Immature natural killer cell (primary cell): ENCODE measurements around the gene ACYP2. TPM values are rescaled to one million over a fixed set of nuclear protein-coding genes. Genes with fewer than 3 reads are reported as not detected.
"Not testable (repeated sequence)": the region's sequence is repeated elsewhere in the genome, so short reads cannot be mapped to it uniquely, and the experiment has no call there.

ENCODE experiments used
- DNase-seq, 3 donors: peaks; one replicate each; pipeline ENCODE4 v3.0.0; 2022; ENCODE audit warnings: mixed read lengths in 1 of 3
- H3K27ac Mint-ChIP-seq, 6 donors: one replicate each; pipeline ENCODE4 v1.8.0; 2020; ENCODE audit warnings: mixed read lengths in 6 of 6, mild to moderate bottlenecking in 5 of 6, inconsistent platforms in 4 of 6, moderate library complexity in 3 of 6
- H3K27me3 Mint-ChIP-seq, 3 donors: one replicate each; pipeline ENCODE4 v1.8.0; 2020 to 2021; ENCODE audit warnings: low read depth in 3 of 3, mild to moderate bottlenecking in 3 of 3, mixed read lengths in 3 of 3, moderate library complexity in 3 of 3, inconsistent platforms in 1 of 3
- H3K36me3 Mint-ChIP-seq, 3 donors: one replicate each; pipeline ENCODE4 v1.8.0; 2020; ENCODE audit warnings: mixed read lengths in 3 of 3, inconsistent platforms in 2 of 3, mild to moderate bottlenecking in 2 of 3
- H3K4me1 Mint-ChIP-seq, 2 donors: one replicate each; pipeline ENCODE4 v1.8.0; 2020; ENCODE audit warnings: inconsistent platforms in 2 of 2, mild to moderate bottlenecking in 2 of 2, mixed read lengths in 2 of 2, moderate library complexity in 1 of 2
- H3K4me3 Mint-ChIP-seq, 5 donors: one replicate each; pipeline ENCODE4 v1.8.0; 2020; ENCODE audit warnings: mild to moderate bottlenecking in 5 of 5, mixed read lengths in 5 of 5, inconsistent platforms in 3 of 5, moderate library complexity in 3 of 5
- H3K9me3 Mint-ChIP-seq, 6 donors: one replicate each; pipeline ENCODE4 v1.8.0; 2020; ENCODE audit warnings: mild to moderate bottlenecking in 6 of 6, mixed read lengths in 6 of 6, inconsistent platforms in 4 of 6, moderate library complexity in 3 of 6
- polyA plus RNA-seq, 3 donors: library from polyadenylated mRNA; unstranded; fragments of 300-500 nt; fragmentation: Illumina TruSeq; gene quantifications; one replicate each; pipeline ENCODE4 v1.2.3, GENCODE V29; 2021

Gene ACYP2
- polyA plus RNA-seq, 3 donors from 2014 or later = 18.8 to 20.0 (median 19.6) TPM

DNA sequence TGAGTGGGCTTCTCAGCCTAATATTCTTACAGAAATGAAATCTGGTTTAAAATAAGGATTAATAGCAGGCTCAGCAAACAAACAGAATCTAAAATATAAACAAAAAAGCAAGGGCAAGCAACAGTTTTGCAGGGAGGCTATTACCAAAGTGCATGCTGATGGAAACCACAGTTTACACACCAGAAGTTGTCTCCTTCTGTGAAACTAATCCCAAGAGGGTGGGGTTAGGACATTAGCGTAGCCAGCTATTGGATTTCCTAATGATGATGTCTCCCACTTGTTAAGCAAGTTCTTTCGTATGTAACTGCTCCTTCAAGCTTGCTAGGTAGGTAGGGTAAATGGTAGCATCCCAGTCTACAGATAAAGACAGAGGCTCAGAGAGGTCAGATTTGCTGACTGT lies 205.6 kb downstream of the ACYP2 start:
- H3K4me1 Mint-ChIP-seq = no peaks in the 10 kb centered on the region
- DNase-seq = no peak
- peaks cover 0 to 3% (median 3%) of the 10 kb centered on the region in 3 donors for H3K27me3 Mint-ChIP-seq
- no peak overlapping the region for H3K4me3 Mint-ChIP-seq
- no peak overlapping the region for H3K27ac Mint-ChIP-seq
- no peaks in the 10 kb centered on the region for H3K36me3 Mint-ChIP-seq
- H3K9me3 Mint-ChIP-seq = peaks cover 0 to 7% (median 0%) of the 10 kb centered on the region in 6 donors

DNA sequence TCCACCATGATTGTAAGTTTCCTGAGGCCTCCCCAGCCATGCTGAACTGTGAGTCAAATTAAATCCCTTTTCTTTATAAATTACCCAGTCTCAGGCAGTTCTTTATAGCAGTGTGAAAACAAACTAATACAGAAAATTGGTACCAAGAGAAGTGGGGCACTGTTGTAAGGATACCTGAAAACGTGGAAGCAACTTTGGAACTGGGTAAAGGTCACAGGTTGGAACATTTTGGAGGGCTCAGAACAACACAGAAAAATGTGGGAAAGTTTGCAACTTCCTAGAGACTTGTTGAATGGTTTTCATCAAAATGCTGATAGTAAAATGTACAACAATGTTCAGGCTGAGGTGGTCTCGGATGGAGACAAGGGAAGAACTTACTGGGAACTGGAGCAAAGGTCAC lies 209.1 kb downstream of the ACYP2 start:
- not testable (repeated sequence) for H3K27ac Mint-ChIP-seq, DNase-seq, H3K4me1 Mint-ChIP-seq, H3K36me3 Mint-ChIP-seq, H3K9me3 Mint-ChIP-seq, H3K4me3 Mint-ChIP-seq, H3K27me3 Mint-ChIP-seq

DNA sequence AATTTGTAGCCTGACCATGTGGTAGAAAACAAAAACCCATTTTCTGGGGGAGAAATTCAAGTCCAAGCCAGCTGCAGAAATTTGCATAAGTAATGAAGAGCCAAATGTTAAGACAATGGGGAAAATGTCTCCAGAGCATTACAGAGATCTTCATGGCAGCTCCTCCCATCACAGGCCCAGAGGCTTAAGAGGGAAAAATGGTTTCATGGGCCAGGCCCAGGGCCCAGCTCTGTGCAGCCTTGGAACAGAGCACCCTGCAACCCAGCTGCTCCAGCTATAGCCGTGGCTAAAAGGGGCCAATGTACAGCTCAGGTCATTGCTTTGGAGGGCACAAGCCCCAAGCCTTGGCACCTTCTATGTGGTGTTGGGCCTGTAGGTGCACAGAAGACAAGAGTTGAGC lies 209.7 kb downstream of the ACYP2 start:
- Mint-ChIP-seq H3K27ac (no peak overlapping the region), H3K4me1 (peaks cover 4% of the 10 kb centered on the region in 2 donors), H3K27me3 (peaks cover 0 to 7% (median 5%) of the 10 kb centered on the region in 3 donors), H3K9me3 (peaks cover 0 to 7% (median 0%) of the 10 kb centered on the region in 6 donors), H3K36me3 (no peaks in the 10 kb centered on the region), H3K4me3 (no peak overlapping the region)
- no peak for DNase-seq

DNA sequence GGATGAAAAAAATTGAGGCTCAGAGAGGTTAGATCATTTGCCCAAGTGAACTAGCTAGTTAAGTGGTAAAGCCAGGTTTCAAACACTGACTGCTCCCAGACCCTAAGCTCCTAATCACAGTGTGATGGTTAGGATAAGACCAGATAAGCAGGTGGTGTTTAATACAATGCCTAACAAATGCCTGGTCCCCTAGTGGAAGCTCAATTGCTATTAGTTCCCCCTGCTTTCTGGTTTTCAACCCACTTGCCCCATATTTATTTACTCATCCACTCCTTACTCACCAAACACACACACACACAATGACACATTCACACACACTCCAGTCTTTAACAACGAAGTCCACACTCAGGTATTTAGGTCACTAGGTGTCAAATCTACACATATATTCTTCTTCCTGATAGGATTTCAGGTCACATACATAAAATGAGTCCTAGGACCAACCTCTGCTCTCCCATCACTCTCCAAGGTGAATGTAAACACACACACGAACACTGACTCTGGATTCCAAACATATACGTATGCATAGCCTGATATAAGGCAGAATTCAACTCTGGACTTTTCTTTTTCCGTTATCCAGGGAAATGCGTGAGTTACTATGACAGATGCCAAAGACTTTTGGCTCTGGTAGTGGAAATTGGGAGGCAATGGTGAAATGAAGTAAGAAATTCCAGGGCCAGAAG lies 214.2 kb downstream of the ACYP2 start:
- H3K9me3 Mint-ChIP-seq = peaks cover 0 to 4% (median 0%) of the 10 kb centered on the region in 6 donors
- H3K27me3 Mint-ChIP-seq = peaks cover 8 to 25% (median 9%) of the 10 kb centered on the region in 3 donors
- peak overlapping the region in 1 of 6 donors; percentile 9 for H3K27ac Mint-ChIP-seq
- no peaks in the 10 kb centered on the region for H3K36me3 Mint-ChIP-seq
- peak overlapping the region; percentile 82 to 88 (median 86) for H3K4me3 Mint-ChIP-seq
- DNase-seq = no peak
- peaks cover 15 to 18% of the 10 kb centered on the region in 2 donors for H3K4me1 Mint-ChIP-seq

DNA sequence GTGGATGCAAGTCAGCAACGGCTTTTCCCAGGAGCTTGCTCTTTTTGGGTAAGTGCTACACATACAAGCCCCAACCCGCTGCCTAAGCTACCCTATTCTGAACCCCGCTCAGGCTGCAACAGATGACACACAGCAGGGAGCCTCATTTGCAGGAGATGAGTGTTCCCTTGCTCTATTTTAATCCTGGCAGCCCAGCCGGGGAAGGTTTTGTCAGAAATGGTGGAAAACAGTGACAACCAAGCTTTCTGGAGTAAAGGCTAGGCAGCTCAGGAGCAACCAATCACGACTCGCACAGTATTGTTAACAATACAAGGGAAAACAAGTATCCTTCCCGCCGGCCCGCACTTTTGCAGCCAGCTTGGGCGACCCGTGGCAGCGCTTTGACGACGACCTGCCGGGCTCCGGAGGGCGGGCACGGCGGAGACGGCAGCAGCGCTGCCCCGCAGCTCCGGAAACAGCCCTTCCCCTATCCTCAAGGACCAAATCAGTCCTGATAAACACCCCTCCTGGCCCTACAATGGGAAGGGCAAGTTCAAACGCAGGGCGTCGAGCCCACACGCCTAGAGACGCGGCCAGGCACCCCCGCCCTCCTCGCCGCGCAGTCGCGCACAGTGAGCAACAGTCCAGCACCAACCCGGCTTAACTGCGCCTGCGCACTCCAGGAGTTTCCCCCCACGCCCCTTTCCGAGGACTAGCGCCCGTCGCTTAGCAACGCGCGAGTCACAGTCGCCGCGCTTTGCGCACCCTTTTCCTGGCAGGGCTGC lies 214.9 kb downstream of the ACYP2 start:
- Mint-ChIP-seq H3K27ac (peak overlapping the region in 4 of 6 donors; percentile 31 to 70 (median 50)), H3K4me3 (peak overlapping the region; percentile 82 to 88 (median 86)), H3K36me3 (no peaks in the 10 kb centered on the region), H3K4me1 (peaks cover 15 to 18% of the 10 kb centered on the region in 2 donors), H3K27me3 (peaks cover 8 to 25% (median 9%) of the 10 kb centered on the region in 3 donors), H3K9me3 (no peaks in the 10 kb centered on the region)
- DNase-seq = peak; percentile 78 to 86 (median 86)

DNA sequence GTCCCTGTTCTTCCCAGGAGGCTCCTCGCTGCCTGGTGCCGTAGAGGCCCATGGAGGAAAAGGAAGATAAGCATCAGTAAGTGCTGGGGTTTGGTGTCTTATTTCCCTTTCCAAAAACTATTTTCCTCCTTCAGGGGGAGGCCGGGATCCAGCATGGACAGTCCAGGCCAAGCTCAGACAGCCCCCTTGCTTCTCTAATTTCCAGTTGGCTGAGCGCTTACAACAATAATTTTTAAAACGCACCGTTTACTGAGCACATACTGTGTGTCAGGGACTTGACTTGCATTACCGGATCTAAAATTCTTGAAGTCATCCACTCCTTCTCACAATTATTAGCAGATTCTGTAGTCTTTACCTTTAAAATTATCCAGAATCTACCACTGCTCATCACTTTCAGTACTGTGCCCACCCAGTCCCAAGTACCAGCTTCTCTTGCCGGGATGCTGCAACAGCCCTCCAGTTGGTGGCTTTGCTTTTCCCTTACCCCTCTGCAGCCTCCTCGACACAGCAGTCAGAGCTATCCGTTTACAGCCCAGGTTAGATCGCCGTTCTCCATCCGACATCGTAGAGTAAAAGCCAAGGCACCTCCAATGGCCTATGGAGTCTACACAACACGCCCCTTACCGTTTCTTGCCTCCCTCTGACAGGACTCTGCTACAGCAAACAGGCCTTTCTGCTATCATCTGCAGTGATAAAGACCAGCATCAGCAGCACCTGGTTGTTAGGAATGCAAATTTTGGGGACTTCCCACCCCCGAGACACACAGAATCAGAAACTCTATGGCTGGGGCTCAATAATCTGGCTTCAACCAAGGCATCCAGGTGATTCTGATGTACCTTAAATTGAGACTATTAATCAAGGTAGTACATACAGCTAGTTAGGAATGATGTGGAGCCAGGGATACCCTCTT lies 215.8 kb downstream of the ACYP2 start:
- peaks cover 8 to 25% (median 9%) of the 10 kb centered on the region in 3 donors for H3K27me3 Mint-ChIP-seq
- H3K9me3 Mint-ChIP-seq = no peaks in the 10 kb centered on the region
- peak overlapping the region in 4 of 6 donors; percentile 41 to 70 (median 64) for H3K27ac Mint-ChIP-seq
- peak overlapping the region; percentile 82 to 88 (median 86) for H3K4me3 Mint-ChIP-seq
- H3K36me3 Mint-ChIP-seq = no peaks in the 10 kb centered on the region
- peaks cover 15 to 18% of the 10 kb centered on the region in 2 donors for H3K4me1 Mint-ChIP-seq
- no peak for DNase-seq

DNA sequence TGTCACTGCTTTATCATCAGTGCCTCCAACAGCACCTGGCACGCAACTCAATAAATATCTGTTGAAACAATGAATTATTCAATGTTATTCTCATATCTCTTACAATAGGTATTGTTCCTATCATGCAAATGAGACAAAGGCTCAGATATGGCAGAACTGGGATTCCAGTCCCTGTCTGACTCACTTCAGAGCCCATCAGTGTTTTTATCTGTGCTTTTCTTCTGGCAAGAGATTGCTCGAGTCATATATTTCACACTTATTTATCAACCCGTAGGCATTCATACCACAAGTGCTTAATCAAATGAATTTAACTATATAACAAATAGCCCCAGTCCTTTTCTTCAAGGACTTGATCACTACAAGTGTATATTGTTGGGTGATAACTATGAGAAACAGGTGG lies 217.0 kb downstream of the ACYP2 start:
- Mint-ChIP-seq H3K27ac (no peak overlapping the region), H3K9me3 (no peaks in the 10 kb centered on the region), H3K4me1 (peaks cover 15 to 18% of the 10 kb centered on the region in 2 donors), H3K36me3 (no peaks in the 10 kb centered on the region), H3K4me3 (peak overlapping the region in 3 of 5 donors; percentile 1 to 12 (median 7)), H3K27me3 (peaks cover 8 to 25% (median 9%) of the 10 kb centered on the region in 3 donors)
- no peak for DNase-seq

DNA sequence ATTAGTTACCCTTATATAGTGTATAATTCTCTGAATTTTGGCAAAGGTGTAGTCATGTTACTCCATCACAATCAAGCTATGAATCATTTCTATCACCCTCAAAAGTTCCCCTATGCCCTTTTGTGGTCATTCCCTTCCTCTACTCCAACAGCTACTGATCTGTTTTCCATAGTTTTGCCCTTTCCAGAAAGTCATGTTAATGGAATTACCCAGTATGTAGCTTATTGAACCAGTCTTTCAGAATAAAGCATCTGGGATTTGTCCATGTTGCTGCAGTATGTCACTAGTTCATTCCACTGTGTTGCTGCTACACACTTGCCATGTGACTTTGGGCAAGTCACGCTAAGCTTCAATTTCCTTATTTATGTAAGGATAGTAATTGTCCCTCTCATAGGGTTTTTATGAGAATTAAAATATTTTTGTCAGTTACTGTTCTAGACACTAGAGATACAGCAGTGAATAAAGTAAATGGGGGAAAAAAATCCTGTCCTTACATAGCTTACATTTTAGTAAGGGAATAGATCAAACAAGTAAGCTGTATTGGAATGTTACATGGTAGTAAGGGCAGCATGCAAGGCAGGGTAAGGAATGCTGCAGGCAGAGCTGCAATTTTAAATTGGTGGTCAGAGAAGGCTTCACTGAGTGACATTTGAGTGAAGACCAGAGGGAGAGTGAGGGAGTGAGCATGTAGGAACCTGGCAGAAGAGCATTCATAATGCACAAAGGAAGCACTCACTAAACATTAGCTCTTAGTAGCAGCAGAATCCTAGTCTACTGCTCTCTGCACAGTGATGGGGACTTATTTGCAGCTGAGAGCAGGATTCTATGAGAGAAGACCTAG lies 220.9 kb downstream of the ACYP2 start:
- DNase-seq = no peak
- H3K27me3 Mint-ChIP-seq = peaks cover 0 to 16% (median 6%) of the 10 kb centered on the region in 3 donors
- H3K36me3 Mint-ChIP-seq = no peaks in the 10 kb centered on the region
- H3K4me1 Mint-ChIP-seq = peaks cover under 1 to 2% of the 10 kb centered on the region in 2 donors
- no peak overlapping the region for H3K27ac Mint-ChIP-seq
- H3K4me3 Mint-ChIP-seq = no peak overlapping the region
- H3K9me3 Mint-ChIP-seq = no peaks in the 10 kb centered on the region

DNA sequence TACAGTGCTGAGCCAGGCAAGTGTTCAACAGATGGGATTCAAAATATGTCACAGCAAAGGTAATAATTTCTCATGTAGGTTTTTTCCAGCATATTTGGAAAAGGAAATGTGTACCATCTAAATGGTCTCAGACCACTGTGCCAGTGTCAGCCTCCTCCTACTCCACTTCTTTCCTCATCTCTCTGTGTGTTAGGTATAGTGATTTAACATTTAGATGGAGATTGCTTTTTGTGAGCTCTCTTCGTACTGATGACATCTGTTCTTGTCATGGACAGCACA lies 221.5 kb downstream of the ACYP2 start:
- Mint-ChIP-seq H3K4me3 (no peak overlapping the region), H3K27me3 (peaks cover 0 to 17% (median 6%) of the 10 kb centered on the region in 3 donors), H3K36me3 (no peaks in the 10 kb centered on the region), H3K27ac (no peak overlapping the region), H3K9me3 (no peaks in the 10 kb centered on the region), H3K4me1 (no peaks in the 10 kb centered on the region)
- no peak for DNase-seq

DNA sequence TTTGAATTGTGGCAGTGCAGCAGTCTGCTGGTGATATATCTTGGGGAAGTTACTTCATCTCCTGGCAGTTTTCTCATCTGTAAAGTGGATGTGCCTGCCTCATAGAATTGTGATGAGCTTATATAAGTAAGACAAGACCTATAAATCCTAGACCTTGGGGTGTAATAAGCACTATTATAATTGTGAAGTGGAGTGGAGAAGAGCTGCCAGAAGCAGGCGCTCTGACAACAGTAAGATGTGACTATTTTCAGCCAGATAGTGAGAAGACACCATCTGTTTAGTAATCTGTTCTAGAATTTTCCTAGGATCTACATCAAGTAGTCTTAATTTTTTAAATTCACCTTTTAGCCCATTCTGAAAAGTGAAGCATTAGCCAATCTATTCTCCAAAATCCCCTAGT lies 226.2 kb downstream of the ACYP2 start:
- Mint-ChIP-seq H3K27me3 (peaks cover 4 to 13% (median 10%) of the 10 kb centered on the region in 3 donors), H3K27ac (no peak overlapping the region), H3K4me1 (no peaks in the 10 kb centered on the region), H3K9me3 (no peaks in the 10 kb centered on the region), H3K4me3 (no peak overlapping the region), H3K36me3 (no peaks in the 10 kb centered on the region)
- DNase-seq = no peak

DNA sequence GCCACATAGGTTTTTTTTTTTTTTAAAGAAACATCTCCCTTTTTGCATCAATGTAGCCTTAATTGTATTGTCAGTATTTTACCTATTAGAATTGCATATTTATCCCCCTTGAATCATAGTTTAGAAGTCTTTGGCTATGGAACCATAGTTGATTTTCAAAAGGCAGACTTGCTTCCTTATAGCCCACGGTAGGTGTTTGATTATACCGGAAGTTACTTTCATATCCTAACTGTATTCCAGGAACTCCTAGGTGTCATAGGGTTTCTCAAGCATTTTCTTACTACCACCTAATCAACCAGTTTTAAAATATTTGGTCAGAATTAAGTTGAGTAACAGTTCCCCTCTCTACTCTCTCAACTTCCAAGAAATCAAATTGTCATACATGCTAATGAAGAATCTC lies 227.2 kb downstream of the ACYP2 start:
- Mint-ChIP-seq H3K27ac (no peak overlapping the region), H3K4me1 (no peaks in the 10 kb centered on the region), H3K4me3 (no peak overlapping the region), H3K9me3 (no peaks in the 10 kb centered on the region), H3K36me3 (no peaks in the 10 kb centered on the region), H3K27me3 (peaks cover 4 to 13% (median 11%) of the 10 kb centered on the region in 3 donors)
- no peak for DNase-seq

DNA sequence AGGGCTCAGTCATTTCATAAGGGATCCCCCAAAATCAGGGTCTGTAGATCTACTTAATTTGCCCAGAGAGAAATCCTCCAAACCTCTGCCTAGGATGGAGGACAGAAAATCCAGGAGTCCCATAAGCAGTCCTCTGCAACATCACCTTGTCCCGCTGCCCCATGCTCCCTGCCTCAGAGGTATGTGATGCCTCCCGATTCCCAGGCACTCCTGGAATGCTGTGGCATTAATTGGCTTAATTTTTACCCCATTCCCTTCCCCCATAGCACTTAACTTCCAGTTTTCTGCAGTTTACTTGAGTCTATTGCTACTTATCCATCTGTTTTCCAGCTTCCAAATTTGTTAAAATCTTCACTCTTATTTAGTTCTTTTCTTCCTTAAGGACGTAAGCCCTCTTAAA lies 232.2 kb downstream of the ACYP2 start:
- no peaks in the 10 kb centered on the region for H3K36me3 Mint-ChIP-seq
- peaks cover 2 to 11% (median 9%) of the 10 kb centered on the region in 3 donors for H3K27me3 Mint-ChIP-seq
- no peaks in the 10 kb centered on the region for H3K9me3 Mint-ChIP-seq
- no peak for DNase-seq
- H3K4me3 Mint-ChIP-seq = no peak overlapping the region
- no peak overlapping the region for H3K27ac Mint-ChIP-seq
- H3K4me1 Mint-ChIP-seq = no peaks in the 10 kb centered on the region

DNA sequence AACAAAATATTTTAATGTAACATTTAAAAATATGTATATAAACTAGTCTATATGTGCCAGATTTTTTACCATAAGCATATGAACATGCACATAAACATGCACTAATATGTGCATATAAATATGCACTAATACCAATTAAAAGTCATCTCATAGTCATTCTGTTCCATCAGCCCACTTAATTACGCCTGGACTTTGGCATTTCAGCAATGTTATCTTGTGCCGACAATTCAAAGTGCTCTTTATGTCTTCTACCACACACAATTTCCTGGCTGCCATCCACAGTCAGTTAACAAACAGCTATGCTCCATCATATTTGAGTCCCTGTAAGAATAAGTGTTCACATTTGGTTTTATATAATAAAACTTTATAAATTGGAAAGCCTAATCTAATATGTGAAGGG lies 233.2 kb downstream of the ACYP2 start:
- DNase-seq = no peak
- no peaks in the 10 kb centered on the region for H3K4me1 Mint-ChIP-seq
- no peak overlapping the region for H3K27ac Mint-ChIP-seq
- H3K36me3 Mint-ChIP-seq = no peaks in the 10 kb centered on the region
- H3K27me3 Mint-ChIP-seq = peaks cover 2 to 11% (median 5%) of the 10 kb centered on the region in 3 donors
- no peak overlapping the region for H3K4me3 Mint-ChIP-seq
- no peaks in the 10 kb centered on the region for H3K9me3 Mint-ChIP-seq
